ENCODE data around the gene ACER1.
A peak's percentile ranks its signal among the peaks of the same experiment; 100 is the strongest.
"Not testable (repeated sequence)": the region's sequence is repeated elsewhere in the genome, so short reads cannot be mapped to it uniquely, and the experiment has no call there.

ACER1 gene, protein sequence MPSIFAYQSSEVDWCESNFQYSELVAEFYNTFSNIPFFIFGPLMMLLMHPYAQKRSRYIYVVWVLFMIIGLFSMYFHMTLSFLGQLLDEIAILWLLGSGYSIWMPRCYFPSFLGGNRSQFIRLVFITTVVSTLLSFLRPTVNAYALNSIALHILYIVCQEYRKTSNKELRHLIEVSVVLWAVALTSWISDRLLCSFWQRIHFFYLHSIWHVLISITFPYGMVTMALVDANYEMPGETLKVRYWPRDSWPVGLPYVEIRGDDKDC

GRCh38 chr19:6333439-6333838, at the start of gene ACER1:
ACER1 (minus strand) TSS chr19:6333612; CDS start chr19:6333551, 61 bp downstream.
- DNase-seq (ENCODE audit: low spot score): no peak

GRCh38 chr19:6383188-6383587, 49.8 kb upstream of the ACER1 start:
- DNase-seq (ENCODE audit: low spot score): no peak

- DNase-seq (ENCODE audit: low spot score): no peak
These were observed 47.8 kb upstream of the ACER1 start for GRCh38 chr19:6381030-6381750.

DNA sequence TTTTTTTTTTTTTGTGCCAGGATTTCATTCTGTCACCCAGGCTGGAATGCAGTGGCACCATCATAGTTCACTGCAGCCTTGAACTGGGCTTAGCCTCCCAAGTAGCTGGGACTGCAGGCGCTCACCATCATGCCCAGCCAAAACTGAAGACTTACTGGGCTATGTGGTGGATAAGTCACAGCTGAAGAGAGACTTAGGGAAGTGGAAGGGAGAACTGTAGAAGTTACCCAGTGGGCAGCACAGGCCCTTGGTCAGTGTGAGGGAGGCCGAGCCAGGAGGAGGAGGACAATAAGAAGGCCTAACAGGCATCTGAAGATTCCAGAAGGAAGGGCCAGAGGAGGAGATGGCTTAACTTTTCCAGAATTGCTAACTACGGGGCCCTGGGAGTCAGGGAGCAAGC, 46.3 kb upstream of the ACER1 start:
- DNase-seq (ENCODE audit: low spot score): no peak

GRCh38 chr19:6378486-6378885, 45.1 kb upstream of the ACER1 start:
- no peak for DNase-seq (ENCODE audit: low spot score)

DNA sequence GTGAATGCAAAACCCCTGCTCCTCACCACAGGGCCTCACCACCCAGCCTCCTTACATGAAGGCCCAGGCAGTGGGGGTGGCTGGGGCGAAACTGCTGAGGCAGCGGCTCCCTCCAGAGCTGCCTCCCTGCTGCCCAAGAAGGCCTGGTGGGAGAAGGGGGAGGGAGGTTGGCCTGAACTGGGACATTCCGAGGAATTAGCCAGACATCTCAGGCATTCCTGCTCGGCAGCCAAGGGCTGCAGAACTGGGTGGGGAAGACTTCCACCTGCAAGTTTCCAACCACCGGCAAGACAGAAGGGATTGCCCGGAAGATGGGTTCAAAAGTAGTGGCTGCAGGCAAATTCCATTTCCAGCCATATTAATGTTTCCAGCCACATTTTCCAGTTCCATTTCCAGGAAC, 44.6 kb upstream of the ACER1 start:
- DNase-seq (ENCODE audit: low spot score): peak; percentile 54

GRCh38 chr19:6376512-6377190, 43.2 kb upstream of the ACER1 start:
- no peak for DNase-seq (ENCODE audit: low spot score)

- no peak for DNase-seq (ENCODE audit: low spot score)
These were observed 42.1 kb upstream of the ACER1 start, which contains the start of gene PSPN for GRCh38 chr19:6375411-6376010. PSPN (minus strand) TSS chr19:6375933; CDS start chr19:6375849, 84 bp downstream.

GRCh38 chr19:6374711-6375410, 41.4 kb upstream of the ACER1 start:
- DNase-seq (ENCODE audit: low spot score): no peak

DNA sequence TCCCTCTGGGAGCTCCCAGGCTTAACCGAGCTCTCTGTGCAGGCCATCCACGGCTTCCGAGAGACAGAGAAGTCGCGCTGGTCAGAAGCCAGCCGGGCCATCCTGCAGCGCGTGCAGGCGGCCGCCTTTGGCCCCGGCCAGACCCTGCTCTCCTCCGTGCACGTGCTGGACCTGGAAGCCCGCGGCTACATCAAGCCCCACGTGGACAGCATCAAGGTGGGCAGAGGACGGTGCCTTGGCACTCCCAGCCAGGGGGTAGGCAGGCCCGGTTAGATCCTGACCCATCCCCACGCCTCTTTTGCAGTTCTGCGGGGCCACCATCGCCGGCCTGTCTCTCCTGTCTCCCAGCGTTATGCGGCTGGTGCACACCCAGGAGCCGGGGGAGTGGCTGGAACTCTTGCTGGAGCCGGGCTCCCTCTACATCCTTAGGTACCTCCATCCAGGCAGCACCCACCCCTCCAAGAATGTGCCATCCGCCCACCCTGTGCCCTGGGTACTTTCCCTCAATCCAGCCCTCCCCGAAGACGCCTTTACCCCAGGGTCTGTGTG, 40.8 kb upstream of the ACER1 start:
- DNase-seq (ENCODE audit: low spot score): no peak

DNA sequence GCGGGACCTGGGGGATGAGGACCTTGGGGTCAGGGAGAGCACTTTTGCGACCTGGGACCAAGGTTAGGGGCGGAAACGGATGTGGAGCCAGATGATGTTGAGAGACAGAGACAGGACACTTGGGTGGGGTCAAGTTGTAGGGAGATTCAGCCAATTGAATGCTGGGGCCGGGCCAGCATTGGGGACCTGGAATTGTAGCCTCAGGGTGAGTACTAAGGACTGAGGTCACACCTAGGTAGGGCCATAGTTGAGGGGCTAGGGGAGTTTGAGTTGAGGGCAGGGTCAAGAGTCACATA, 40.3 kb upstream of the ACER1 start:
- DNase-seq (ENCODE audit: low spot score): peak; percentile 11

DNA sequence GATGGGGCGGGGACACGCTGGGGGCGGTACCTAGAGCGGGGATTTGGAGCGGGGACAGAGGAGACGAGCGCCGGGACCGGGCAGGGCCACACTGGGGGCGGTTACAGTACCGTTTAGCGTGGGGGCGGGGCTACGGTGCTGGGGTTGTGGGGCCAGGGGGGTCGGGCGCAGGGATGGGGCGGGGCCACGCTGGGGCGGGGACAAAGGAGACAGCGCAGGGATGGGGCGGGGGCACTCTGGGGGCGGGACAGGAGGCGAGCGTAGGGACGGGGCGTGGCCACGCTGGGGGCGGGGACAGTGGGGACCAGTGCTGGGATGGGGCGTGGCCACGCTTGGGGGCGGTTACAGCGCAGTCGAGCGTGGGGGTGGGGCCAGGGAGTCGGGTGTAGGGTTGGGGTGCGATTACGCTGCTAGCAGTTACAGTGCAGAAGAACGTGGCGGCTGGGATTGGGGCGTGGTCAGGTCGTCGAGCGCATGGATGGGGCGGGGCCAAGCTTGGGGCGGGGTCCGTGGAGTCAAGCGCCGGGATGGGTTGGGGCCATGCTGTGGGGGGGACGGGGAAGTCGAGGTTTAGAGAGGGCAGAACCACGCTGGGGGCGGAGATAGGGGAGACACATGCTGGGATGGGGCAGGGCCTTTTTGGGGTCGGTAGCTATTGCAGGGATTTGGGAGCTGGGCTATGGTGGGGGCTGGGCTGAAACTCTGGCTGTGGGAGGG, 39.8 kb upstream of the ACER1 start:
- peak; percentile 99 for DNase-seq (ENCODE audit: low spot score)

DNA sequence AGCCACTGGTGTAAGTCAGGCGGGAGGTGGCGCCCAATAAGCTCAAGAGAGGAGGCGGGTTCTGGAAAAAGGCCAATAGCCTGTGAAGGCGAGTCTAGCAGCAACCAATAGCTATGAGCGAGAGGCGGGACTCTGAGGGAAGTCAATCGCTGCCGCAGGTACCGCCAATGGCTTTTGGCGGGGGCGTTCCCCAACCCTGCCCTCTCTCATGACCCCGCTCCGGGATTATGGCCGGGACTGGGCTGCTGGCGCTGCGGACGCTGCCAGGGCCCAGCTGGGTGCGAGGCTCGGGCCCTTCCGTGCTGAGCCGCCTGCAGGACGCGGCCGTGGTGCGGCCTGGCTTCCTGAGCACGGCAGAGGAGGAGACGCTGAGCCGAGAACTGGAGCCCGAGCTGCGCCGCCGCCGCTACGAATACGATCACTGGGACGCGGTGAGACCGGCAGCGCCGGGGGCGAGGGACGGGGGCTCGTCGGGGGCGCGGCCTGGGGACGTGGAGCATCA, 39.2 kb upstream of the ACER1 start, which contains the start of gene ALKBH7:
TSS of gene ALKBH7 (plus strand) at position 201 of the 502 bp plus-strand sequence. CDS start at position 228, 27 bp downstream.
- peak; percentile 98 for DNase-seq (ENCODE audit: low spot score)

DNA sequence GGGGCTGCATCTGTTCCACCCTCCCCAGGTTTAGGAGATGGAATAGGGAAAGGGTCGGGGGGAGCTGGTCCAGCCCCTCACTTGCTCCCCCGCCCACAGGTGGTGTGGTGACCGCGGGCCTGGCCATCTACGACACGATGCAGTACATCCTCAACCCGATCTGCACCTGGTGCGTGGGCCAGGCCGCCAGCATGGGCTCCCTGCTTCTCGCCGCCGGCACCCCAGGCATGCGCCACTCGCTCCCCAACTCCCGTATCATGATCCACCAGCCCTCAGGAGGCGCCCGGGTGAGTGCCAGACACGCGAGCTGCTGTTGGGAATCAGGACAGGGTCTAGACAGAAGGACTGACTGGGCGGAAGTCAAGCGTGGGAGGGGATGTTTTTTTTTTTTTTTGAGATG, 30.9 kb upstream of the ACER1 start:
- no peak for DNase-seq (ENCODE audit: low spot score)

DNA sequence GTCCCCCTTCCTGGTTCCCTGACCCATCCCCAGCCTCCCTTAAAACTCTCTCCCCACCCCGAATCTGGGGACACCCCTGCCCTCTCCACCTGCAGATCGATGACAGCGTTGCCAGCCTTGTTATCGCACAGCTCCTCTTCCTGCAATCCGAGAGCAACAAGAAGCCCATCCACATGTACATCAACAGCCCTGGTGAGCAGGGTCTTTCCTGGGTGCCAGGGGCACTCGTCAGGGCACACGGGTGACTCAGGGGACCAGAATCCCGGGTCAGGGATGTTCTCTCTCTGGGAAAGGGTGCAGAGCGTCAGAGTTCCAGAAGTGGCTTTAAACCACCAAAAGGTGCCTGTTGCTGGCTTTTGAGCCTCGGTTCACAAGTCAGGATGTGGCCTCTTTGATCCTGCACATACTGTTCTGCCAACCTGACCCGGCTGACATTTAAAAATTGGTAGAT, 29.0 kb upstream of the ACER1 start:
- no peak for DNase-seq (ENCODE audit: low spot score)

DNA sequence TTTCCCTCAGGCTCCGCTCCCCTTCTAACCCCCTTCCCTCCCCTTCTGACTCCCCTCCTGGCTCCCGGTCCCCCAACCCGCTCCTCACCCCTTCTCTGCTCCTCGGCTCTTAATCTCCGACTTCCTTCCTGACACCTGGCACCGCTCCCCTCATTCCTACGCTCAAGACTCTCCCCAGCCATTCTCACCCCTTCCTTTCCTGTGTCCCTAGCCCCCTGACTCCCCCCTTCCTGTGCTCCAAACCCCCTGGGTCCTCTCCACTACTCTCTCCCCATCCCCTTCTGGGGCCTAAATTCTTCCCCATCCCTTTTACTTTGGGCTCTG, 28.6 kb upstream of the ACER1 start:
- DNase-seq (ENCODE audit: low spot score): peak; percentile 5

- DNase-seq (ENCODE audit: low spot score): not testable (repeated sequence)
These were observed 27.4 kb upstream of the ACER1 start for GRCh38 chr19:6360857-6361216.

DNA sequence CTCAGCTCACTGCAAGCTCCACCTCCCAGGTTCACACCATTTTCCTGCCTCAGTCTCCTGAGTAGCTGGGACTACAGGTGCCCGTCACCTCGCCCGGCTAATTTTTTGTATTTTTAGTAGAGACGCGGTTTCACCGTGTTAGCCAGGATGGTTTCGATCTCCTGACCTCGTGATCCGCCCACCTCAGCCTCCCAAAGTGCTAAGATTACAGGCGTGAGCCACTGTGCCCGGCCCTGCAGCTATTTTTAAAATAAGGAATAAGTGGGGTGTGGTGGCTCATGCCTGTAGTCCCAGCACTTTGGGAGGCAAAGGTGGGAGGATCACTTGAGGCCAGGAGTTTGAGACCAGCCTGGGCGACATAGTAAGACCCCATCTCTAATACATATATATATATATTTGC, 27.0 kb upstream of the ACER1 start:
- not testable (repeated sequence) for DNase-seq (ENCODE audit: low spot score)

DNA sequence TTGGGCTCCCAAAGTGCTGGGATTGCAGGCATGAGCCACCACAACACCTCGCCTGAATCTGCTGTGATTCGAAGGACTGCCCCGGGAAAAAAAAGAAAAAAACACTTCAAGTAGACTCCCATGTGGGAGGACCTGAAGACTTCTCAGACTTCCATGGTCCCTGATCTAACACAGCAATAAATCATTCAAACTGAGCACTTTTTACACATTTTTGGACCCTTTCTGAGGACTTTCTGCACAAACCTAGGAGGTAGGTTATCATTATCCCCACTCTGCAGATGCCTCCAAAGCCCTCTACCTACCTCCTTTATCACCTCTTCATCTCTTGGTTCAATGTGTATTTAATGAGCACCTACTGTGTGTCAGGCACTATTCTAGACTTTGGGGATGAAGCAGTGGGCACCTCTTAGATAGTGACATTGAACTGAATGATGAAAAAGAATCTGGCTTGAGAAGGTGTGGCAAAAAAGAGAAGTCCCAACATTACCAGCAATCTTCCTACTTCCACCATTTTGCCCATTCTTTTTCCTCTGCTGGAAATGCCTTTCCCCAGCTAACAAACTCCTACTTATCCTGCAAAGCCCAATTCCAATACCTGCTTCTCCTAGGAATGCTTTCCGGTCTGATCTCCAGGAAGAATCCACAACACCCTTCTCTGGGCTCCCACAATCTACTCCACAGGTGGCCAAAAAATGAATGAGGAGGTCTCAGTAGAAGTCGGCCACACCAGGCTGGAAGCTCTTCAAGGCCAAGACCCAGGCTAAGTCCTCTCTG, 26.3 kb upstream of the ACER1 start:
- DNase-seq (ENCODE audit: low spot score): no peak

- no peak for DNase-seq (ENCODE audit: low spot score)
These were observed 24.6 kb upstream of the ACER1 start for GRCh38 chr19:6358003-6358402.

Data from AG08395 (cell line).